ENCODE data around the gene FARP2.

- TF ChIP-seq POLR2AphosphoS5 (IDR thresholded peaks at IDR 0.05; ENCODE audit: low read depth) (no peak), NANOG (IDR thresholded peaks at IDR 0.05; ENCODE audit: borderline replicate concordance) (no peak), STAT1 (IDR thresholded peaks at IDR 0.05; ENCODE audit: unreplicated experiment) (no peak), REST (IDR thresholded peaks at IDR 0.05; ENCODE audit: unreplicated experiment) (no peak), ZNF114 (CRISPR knock-in tag; IDR thresholded peaks at IDR 0.05) (no peak), EZH2 (IDR thresholded peaks at IDR 0.05; ENCODE audit: low read depth, unreplicated experiment) (no peak), EZH2phosphoT487 (IDR thresholded peaks at IDR 0.05; ENCODE audit: unreplicated experiment) (no peak), JUNB (IDR thresholded peaks at IDR 0.05; ENCODE audit: unreplicated experiment) (no peak), ETS1 (IDR thresholded peaks at IDR 0.05) (no peak), ZNF462 (CRISPR knock-in tag; IDR thresholded peaks at IDR 0.05) (no peak)
- TF ChIP-seq, protein P1, sequence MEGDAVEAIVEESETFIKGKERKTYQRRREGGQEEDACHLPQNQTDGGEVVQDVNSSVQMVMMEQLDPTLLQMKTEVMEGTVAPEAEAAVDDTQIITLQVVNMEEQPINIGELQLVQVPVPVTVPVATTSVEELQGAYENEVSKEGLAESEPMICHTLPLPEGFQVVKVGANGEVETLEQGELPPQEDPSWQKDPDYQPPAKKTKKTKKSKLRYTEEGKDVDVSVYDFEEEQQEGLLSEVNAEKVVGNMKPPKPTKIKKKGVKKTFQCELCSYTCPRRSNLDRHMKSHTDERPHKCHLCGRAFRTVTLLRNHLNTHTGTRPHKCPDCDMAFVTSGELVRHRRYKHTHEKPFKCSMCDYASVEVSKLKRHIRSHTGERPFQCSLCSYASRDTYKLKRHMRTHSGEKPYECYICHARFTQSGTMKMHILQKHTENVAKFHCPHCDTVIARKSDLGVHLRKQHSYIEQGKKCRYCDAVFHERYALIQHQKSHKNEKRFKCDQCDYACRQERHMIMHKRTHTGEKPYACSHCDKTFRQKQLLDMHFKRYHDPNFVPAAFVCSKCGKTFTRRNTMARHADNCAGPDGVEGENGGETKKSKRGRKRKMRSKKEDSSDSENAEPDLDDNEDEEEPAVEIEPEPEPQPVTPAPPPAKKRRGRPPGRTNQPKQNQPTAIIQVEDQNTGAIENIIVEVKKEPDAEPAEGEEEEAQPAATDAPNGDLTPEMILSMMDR (conservative IDR thresholded peaks at IDR 0.05; ENCODE audit: low read depth in 2 of 2): no peak
Observed at GRCh38 chr2:241493092-241493491, 137.0 kb downstream of the FARP2 start.

Data from GM23338 (cell line).